ENCODE results near the gene GALNTL6. TPM values are rescaled to one million over a fixed set of nuclear protein-coding genes. Genes with fewer than 3 reads are reported as not detected.

GALNTL6 gene
- total and polyA plus RNA-seq, 4 donors, result 6.1 to 25.4 (median 22.5) TPM

- Histone ChIP-seq H3K4me1 (ENCODE audit: control insufficient read depth, insufficient read depth, low read length) (no peaks in the 10 kb centered on the region), H3K9me3 (ENCODE audit: control insufficient read depth, insufficient read depth, low read length) (no peaks in the 10 kb centered on the region), H3K36me3 (ENCODE audit: control insufficient read depth, insufficient read depth, low read length) (no peaks in the 10 kb centered on the region), H3K4me3 (ENCODE audit: low read depth, low read length) (no peak overlapping the region), H3K27ac (ENCODE audit: low read depth, low read length) (no peak overlapping the region), H3K27me3 (ENCODE audit: control insufficient read depth, insufficient read depth, low read length) (no peaks in the 10 kb centered on the region)
- 60% methylated on average over 2 of the region's 3 CpGs for WGBS (ENCODE audit: insufficient coverage)
- peak in 2 of 6 donors; percentile 63 to 71 for DNase-seq (ENCODE audit: low read depth in 4 of 6, low spot score in 6 of 6)
Observed at GRCh38 chr4:172654457-172654856, 841.3 kb downstream of the GALNTL6 start.

GRCh38 chr4:172656055-172656454 is 842.9 kb downstream of the GALNTL6 start:
- H3K4me3 ChIP-seq (ENCODE audit: low read depth, low read length), result no peak overlapping the region
- 79% methylated on average over 4 of the region's 5 CpGs for WGBS (ENCODE audit: insufficient coverage)

GRCh38 chr4:172657081-172657480 is 843.9 kb downstream of the GALNTL6 start:
- H3K36me3 ChIP-seq (ENCODE audit: control insufficient read depth, insufficient read depth, low read length), result no peaks in the 10 kb centered on the region
- no peaks in the 10 kb centered on the region for H3K27me3 ChIP-seq (ENCODE audit: control insufficient read depth, insufficient read depth, low read length)
- WGBS (ENCODE audit: insufficient coverage), result no CpG with 5 or more reads among the region's 6 CpGs
- H3K27ac ChIP-seq (ENCODE audit: low read depth, low read length), result no peak overlapping the region
- H3K9me3 ChIP-seq (ENCODE audit: control insufficient read depth, insufficient read depth, low read length), result no peaks in the 10 kb centered on the region
- DNase-seq (ENCODE audit: low read depth in 4 of 6, low spot score in 6 of 6), result no peak
- H3K4me3 ChIP-seq (ENCODE audit: low read depth, low read length), result no peak overlapping the region
- H3K4me1 ChIP-seq (ENCODE audit: control insufficient read depth, insufficient read depth, low read length), result no peaks in the 10 kb centered on the region

More at GRCh38 chr4:172656055-172656454, 842.9 kb downstream of the GALNTL6 start:
- Histone ChIP-seq H3K9me3 (ENCODE audit: control insufficient read depth, insufficient read depth, low read length) (no peaks in the 10 kb centered on the region), H3K27ac (ENCODE audit: low read depth, low read length) (no peak overlapping the region), H3K27me3 (ENCODE audit: control insufficient read depth, insufficient read depth, low read length) (no peaks in the 10 kb centered on the region), H3K36me3 (ENCODE audit: control insufficient read depth, insufficient read depth, low read length) (no peaks in the 10 kb centered on the region), H3K4me1 (ENCODE audit: control insufficient read depth, insufficient read depth, low read length) (no peaks in the 10 kb centered on the region)
- DNase-seq (ENCODE audit: low read depth in 4 of 6, low spot score in 6 of 6), result no peak

GRCh38 chr4:172660251-172660650 is 847.0 kb downstream of the GALNTL6 start:
- no peak overlapping the region for H3K4me3 ChIP-seq (ENCODE audit: low read depth, low read length)
- DNase-seq (ENCODE audit: low read depth in 4 of 6, low spot score in 6 of 6), result peak in 1 of 6 donors; percentile 35
- H3K4me1 ChIP-seq (ENCODE audit: control insufficient read depth, insufficient read depth, low read length), result no peaks in the 10 kb centered on the region
- no CpG with 5 or more reads among the region's 3 CpGs for WGBS (ENCODE audit: insufficient coverage)
- H3K27me3 ChIP-seq (ENCODE audit: control insufficient read depth, insufficient read depth, low read length), result no peaks in the 10 kb centered on the region
- no peaks in the 10 kb centered on the region for H3K9me3 ChIP-seq (ENCODE audit: control insufficient read depth, insufficient read depth, low read length)
- H3K27ac ChIP-seq (ENCODE audit: low read depth, low read length), result no peak overlapping the region
- no peaks in the 10 kb centered on the region for H3K36me3 ChIP-seq (ENCODE audit: control insufficient read depth, insufficient read depth, low read length)

GRCh38 chr4:172662113-172662512 is 848.9 kb downstream of the GALNTL6 start:
- Histone ChIP-seq H3K36me3 (ENCODE audit: control insufficient read depth, insufficient read depth, low read length) (no peaks in the 10 kb centered on the region), H3K27me3 (ENCODE audit: control insufficient read depth, insufficient read depth, low read length) (no peaks in the 10 kb centered on the region), H3K4me1 (ENCODE audit: control insufficient read depth, insufficient read depth, low read length) (no peaks in the 10 kb centered on the region), H3K4me3 (ENCODE audit: low read depth, low read length) (no peak overlapping the region), H3K27ac (ENCODE audit: low read depth, low read length) (no peak overlapping the region), H3K9me3 (ENCODE audit: control insufficient read depth, insufficient read depth, low read length) (no peaks in the 10 kb centered on the region)
- no peak for DNase-seq (ENCODE audit: low read depth in 4 of 6, low spot score in 6 of 6)
- WGBS (ENCODE audit: insufficient coverage), result no CpG with 5 or more reads among the region's 3 CpGs

- H3K27ac ChIP-seq (ENCODE audit: low read depth, low read length), result no peak overlapping the region
- no peak for DNase-seq (ENCODE audit: low read depth in 4 of 6, low spot score in 6 of 6)
- H3K27me3 ChIP-seq (ENCODE audit: control insufficient read depth, insufficient read depth, low read length), result no peaks in the 10 kb centered on the region
- 91% methylated on average over 3 of the region's 6 CpGs for WGBS (ENCODE audit: insufficient coverage)
- no peaks in the 10 kb centered on the region for H3K9me3 ChIP-seq (ENCODE audit: control insufficient read depth, insufficient read depth, low read length)
- H3K4me1 ChIP-seq (ENCODE audit: control insufficient read depth, insufficient read depth, low read length), result no peaks in the 10 kb centered on the region
- no peak overlapping the region for H3K4me3 ChIP-seq (ENCODE audit: low read depth, low read length)
- H3K36me3 ChIP-seq (ENCODE audit: control insufficient read depth, insufficient read depth, low read length), result no peaks in the 10 kb centered on the region
Observed at GRCh38 chr4:172666711-172667368, 853.6 kb downstream of the GALNTL6 start.

GRCh38 chr4:172674811-172675210 is 861.6 kb downstream of the GALNTL6 start:
- Histone ChIP-seq H3K9me3 (ENCODE audit: control insufficient read depth, insufficient read depth, low read length) (no peaks in the 10 kb centered on the region), H3K27me3 (ENCODE audit: control insufficient read depth, insufficient read depth, low read length) (no peaks in the 10 kb centered on the region), H3K27ac (ENCODE audit: low read depth, low read length) (no peak overlapping the region), H3K36me3 (ENCODE audit: control insufficient read depth, insufficient read depth, low read length) (no peaks in the 10 kb centered on the region), H3K4me3 (ENCODE audit: low read depth, low read length) (no peak overlapping the region), H3K4me1 (ENCODE audit: control insufficient read depth, insufficient read depth, low read length) (no peaks in the 10 kb centered on the region)
- DNase-seq (ENCODE audit: low read depth in 4 of 6, low spot score in 6 of 6), result no peak

GRCh38 chr4:172675232-172675631 is 862.0 kb downstream of the GALNTL6 start:
- Histone ChIP-seq H3K9me3 (ENCODE audit: control insufficient read depth, insufficient read depth, low read length) (no peaks in the 10 kb centered on the region), H3K4me3 (ENCODE audit: low read depth, low read length) (no peak overlapping the region), H3K36me3 (ENCODE audit: control insufficient read depth, insufficient read depth, low read length) (no peaks in the 10 kb centered on the region), H3K4me1 (ENCODE audit: control insufficient read depth, insufficient read depth, low read length) (no peaks in the 10 kb centered on the region), H3K27me3 (ENCODE audit: control insufficient read depth, insufficient read depth, low read length) (no peaks in the 10 kb centered on the region), H3K27ac (ENCODE audit: low read depth, low read length) (no peak overlapping the region)
- DNase-seq (ENCODE audit: low read depth in 4 of 6, low spot score in 6 of 6), result no peak
- WGBS (ENCODE audit: insufficient coverage), result 100% methylated on average over 1 of the region's 1 CpG

GRCh38 chr4:172680691-172681090 is 867.5 kb downstream of the GALNTL6 start:
- no peak for DNase-seq (ENCODE audit: low read depth in 4 of 6, low spot score in 6 of 6)
- no peak overlapping the region for H3K4me3 ChIP-seq (ENCODE audit: low read depth, low read length)
- H3K36me3 ChIP-seq (ENCODE audit: control insufficient read depth, insufficient read depth, low read length), result no peaks in the 10 kb centered on the region
- no peaks in the 10 kb centered on the region for H3K4me1 ChIP-seq (ENCODE audit: control insufficient read depth, insufficient read depth, low read length)
- no peaks in the 10 kb centered on the region for H3K9me3 ChIP-seq (ENCODE audit: control insufficient read depth, insufficient read depth, low read length)
- H3K27me3 ChIP-seq (ENCODE audit: control insufficient read depth, insufficient read depth, low read length), result no peaks in the 10 kb centered on the region
- H3K27ac ChIP-seq (ENCODE audit: low read depth, low read length), result no peak overlapping the region

- DNase-seq (ENCODE audit: low read depth in 4 of 6, low spot score in 6 of 6), result no peak
- no peaks in the 10 kb centered on the region for H3K27me3 ChIP-seq (ENCODE audit: control insufficient read depth, insufficient read depth, low read length)
- no CpG with 5 or more reads among the region's 3 CpGs for WGBS (ENCODE audit: insufficient coverage)
- H3K36me3 ChIP-seq (ENCODE audit: control insufficient read depth, insufficient read depth, low read length), result no peaks in the 10 kb centered on the region
- H3K9me3 ChIP-seq (ENCODE audit: control insufficient read depth, insufficient read depth, low read length), result no peaks in the 10 kb centered on the region
- no peak overlapping the region for H3K4me3 ChIP-seq (ENCODE audit: low read depth, low read length)
- H3K27ac ChIP-seq (ENCODE audit: low read depth, low read length), result no peak overlapping the region
- no peaks in the 10 kb centered on the region for H3K4me1 ChIP-seq (ENCODE audit: control insufficient read depth, insufficient read depth, low read length)
Observed at GRCh38 chr4:172683021-172683420, 869.8 kb downstream of the GALNTL6 start.
